HG03060 (cell line): Measurements from ENCODE around the gene PRKAR1B.
"Not testable (repeated sequence)": the region's sequence is repeated elsewhere in the genome, so short reads cannot be mapped to it uniquely, and the experiment has no call there.

ENCODE experiments used
- ATAC-seq: cut with Tn5 transposase; IDR thresholded peaks from one replicate; pipeline ENCODE4 v1.9.1; 2021; ENCODE audit warnings: low read depth, moderate number of reproducible peaks; ENCODE audit not compliant: unreplicated experiment

The PRKAR1B gene

DNA sequence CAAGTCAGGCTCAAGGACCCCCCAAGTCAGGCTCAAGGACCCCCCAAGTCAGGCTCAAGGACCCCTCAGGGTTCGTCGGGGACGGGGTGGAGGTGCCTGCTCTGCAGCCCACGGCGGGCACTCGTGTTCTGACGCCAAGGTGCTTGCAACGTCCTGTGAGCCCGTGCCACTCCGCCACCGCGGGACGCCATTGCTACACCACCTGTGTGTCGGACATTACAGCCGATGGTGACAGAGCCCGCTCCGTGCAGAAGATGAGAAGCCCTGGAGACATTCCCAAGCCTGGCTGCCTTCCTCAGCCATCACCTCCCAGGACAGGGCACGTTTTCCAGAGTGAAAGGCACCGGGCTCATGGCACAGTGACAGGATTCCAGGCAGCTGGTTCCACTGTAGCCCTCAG is 98.3 kb downstream of the PRKAR1B start:
- ATAC-seq = no peak

DNA sequence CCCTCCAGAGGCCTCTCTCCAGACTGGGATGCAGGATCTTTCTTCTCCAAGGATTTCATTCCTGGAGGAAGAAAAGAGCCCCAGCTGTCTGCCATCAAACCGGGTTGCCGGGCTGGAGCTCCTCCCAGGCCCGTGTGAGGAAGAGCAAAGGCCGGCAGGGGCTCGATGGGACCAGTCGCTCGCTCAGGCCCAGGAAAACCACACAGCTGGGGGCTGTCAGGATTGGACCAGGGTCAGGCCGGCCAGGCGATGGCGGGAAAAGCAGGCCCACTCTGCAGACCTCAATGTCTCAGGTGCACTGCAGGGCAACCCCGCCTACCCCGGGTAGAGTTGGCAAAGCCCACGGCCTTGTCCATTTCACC is 98.7 kb downstream of the PRKAR1B start:
- ATAC-seq = no peak

DNA sequence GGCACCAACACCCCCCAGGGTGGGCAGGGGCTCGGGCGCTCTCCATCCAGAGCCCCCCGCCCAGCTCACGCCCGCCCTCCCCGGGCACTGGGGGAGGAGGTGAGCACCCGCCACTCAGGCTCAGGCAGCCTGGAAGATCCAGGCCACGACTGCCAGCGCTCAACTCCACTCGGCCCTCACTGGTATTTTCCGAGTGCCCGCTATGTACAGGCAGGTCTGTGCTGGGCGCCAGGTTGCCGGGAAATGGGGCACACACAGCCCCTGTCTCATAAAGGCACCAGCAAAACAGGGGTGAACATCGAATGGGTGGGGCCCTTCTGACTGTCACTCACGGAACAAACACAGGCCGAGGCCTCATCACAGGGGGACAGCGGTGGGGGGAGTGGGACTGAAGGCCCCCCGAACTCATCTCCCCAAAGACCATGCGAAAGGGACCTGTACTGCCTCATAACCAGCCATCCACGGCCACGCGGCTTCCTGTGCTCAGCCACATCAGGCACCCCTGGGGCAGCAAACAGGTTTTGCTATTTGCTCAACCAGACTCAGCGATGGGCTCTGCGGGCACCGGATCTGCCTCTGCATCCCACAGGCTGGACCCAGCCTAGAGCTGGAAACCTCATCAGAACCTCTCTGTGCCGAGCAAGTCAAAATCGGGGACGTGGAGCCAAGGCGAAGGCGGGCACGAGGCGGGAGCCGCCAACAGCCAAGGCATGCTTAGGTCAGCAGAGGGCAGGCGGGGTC is 99.2 kb downstream of the PRKAR1B start:
- no peak for ATAC-seq

DNA sequence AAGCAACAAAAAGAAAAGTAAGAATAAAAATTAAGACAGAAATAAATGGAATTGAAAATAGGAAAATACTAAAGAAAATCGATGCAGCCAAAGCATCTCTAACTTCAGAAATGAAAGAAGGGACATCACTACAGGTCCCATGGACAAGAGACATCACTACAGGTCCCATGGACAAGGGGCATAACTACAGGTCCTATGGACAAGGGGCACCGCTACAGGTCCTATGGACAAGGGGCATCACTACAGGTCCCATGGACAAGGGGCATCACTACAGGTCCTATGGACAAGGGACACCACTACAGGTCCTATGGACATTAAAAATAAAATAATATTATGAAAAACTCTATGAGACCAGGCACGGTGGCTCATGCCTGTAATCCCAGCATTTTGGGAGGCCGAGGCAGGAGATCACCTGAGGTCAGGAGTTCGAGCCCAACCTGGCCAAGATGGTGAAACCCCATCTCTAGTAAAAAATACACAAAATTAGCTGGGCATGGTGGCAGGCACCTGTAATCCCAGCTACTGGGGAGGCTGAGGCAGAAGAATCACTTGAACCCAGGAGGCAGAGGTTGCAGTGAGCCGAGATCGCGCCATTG is 101.6 kb downstream of the PRKAR1B start:
- no peak for ATAC-seq

DNA sequence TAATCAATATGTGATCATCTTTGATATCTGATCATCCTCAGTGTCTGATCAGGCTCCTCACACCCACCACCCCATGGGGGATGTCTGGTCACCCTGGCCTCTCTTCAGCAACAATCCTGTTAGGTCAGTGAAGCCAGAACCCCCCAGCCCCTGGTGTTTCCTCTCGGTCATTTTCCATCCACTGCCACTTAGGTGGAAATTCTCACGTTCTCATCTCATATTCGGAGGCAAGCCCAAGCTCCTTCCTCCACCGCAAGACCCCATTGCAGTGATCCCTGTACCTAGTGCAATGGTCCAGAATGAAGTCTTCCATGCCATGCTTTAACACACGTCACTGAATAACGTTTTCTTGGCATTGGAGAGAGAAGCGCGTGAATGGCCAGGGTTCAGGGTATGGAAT is 103.6 kb downstream of the PRKAR1B start:
- ATAC-seq = no peak

DNA sequence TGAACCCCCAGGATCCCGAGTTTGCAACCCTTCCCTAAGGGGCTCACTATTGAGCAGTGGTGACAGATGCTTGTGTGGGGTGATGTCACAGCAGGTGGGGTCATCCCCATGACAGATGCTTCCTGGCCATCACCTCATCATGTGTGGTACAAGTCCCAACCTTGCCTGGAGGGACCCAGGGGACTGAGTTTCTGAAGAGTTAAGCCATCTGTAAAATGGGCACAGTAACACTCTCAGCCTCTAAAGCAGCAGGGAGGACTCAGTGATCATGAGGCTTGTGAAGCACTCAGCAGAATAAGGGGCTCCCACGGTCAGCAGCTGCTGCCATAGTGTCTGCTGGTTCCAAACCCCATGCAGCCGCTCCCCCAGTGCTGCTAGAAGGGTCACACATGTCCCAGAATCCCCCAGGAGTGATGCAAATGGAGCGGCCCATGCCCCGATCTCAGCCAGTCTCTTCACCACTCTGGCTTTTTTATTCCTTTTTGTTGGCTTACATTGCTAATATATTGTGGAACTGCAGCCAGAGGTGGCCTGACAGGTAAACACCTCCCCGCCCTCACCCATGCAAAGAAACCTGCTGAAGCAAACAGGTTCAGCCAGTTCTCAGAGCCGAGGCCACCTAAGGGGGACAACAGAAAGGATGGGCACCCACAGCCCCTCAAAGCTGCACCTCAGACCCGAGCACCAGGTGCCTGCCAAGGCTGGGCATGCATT is 105.4 kb downstream of the PRKAR1B start:
- no peak for ATAC-seq

DNA sequence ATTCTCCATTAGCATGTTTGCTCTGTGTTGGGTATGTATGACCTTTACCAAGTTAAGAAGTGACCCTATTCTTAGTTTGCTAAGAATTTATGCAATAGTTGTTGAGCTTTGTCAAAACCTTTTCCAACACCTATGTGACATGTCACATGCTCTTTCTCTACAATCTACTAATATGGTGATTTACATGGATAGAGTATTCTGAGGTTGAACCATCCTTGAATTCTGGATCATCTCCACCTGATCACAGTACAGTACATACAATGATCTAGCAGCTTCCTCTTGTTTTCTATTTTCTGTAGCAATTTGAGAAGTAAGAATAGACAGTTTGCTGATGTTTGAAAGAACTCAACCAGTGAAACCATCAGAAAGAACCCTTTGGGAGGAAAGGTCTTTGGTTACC is 106.2 kb downstream of the PRKAR1B start:
- no peak for ATAC-seq

DNA sequence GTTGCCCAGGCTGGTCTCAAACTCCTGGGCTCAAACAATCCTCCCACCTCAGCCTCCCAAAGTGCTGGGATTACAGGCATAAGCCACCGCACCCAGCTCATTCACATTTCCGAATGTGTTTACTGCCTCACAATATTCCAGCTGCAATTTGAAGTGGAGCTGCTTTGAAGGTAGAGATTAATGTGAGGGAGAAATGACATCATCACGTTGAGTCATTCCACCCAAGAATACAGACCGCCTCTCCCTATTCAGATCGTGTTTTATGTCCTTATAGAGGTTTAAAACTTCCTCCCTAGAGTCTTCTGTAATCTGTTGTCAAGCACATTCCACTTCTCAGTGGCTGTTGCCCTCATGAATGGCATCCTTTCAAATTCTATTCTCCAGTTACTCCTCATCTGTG is 107.0 kb downstream of the PRKAR1B start:
- no peak for ATAC-seq

DNA sequence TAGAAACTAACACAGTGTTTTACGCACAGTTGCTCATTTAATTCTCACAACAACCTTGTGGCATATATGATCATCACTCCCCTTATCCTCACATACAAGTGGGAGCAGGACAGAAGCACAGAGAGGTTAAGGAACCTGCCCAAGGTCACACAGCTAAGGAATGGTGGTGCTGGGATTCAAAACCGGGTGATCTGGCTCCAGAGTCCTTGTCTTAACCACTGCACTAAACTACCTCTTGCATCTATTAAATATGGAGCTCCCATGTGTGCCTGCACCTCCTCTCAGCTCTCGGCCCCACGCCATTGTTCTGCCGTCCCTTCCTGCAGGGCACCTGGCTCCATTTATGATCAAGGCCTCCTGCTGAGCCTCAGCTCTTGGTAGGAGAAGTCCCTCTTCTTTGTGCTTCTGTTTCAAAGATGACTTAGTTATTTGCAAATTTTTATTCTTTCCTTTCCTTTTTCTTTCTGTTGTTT is 107.7 kb downstream of the PRKAR1B start:
- no peak for ATAC-seq

DNA sequence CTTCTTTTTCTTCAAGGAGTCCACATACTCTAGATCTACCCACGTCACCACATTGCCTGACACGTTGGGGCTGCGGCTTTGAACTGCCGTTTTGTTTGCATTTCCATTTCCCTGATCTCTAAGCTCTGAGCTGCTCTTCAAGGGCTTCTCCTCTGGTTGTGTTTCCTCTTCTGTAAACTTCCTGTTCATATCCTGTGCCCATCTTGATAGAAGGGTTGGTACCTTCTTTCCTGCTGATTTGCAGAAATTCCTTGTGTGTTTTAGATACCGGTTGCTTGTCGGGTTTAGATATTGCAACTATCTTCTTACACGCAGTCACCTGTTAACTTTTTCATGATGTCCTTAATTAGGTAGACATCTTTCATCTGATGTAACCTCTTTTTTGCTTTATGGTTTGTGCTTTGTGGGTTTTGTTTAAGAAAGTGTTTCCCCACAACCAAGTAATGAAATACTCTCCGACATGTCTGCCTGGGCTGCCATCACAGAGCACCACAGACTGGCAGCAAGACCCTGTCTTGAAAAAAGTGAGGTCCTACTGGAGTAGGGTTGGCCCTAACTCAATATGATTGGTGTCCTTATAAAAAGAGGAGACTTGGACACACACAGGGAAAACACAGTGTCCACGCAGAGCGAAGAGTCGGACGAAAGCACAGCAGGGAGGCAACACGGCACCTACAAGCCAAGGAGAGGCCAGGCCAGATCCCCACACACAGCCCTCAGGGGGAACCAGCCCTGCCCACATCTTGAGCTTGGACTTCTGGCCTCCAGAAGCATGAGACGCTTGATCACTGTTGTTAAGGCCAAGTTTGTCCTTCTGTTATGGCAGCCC is 108.3 kb downstream of the PRKAR1B start:
- no peak for ATAC-seq

DNA sequence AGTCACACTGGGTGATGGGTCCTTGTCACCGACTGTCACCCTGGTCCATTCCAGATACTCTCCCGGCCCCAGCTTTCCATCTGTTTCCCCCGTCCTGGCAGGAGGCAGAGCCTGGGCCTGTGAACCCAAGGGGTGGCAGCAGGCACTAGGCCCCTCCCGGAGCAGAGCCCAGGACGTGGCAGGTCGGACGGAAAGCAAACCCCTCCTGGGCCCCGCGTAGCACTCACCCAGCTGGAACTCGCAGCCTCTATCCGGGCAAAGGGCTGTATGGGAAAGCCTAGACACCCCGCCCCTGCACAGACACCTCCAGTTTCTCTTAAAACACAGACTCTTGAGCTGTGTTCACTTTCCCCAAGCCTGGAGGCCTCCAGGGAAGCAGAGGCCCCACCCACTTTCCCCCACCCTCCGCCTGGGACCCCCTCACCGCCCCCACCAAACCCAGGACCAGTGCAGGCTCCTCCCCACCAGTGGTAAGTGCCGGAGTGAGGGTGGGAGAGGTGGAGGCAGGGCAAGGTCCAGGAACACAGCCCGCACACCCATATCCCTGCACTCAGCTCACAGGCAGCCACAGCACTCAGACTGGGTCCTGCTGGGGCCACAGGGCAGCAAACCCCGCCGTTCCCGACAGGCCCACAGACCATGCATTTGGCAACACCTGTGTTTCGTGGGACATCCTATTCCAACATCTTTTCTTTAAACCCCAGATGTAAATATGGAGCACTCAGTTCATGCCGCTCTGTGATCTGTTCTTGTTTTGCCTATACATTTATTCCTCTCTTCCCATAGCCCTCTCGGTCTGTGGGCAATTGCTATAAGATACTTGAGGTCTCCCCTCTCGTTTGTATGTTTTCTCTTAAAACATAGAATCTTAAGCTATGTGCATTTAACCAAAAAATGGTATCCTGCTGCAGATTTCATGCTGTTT is 109.2 kb downstream of the PRKAR1B start:
- no peak for ATAC-seq

DNA sequence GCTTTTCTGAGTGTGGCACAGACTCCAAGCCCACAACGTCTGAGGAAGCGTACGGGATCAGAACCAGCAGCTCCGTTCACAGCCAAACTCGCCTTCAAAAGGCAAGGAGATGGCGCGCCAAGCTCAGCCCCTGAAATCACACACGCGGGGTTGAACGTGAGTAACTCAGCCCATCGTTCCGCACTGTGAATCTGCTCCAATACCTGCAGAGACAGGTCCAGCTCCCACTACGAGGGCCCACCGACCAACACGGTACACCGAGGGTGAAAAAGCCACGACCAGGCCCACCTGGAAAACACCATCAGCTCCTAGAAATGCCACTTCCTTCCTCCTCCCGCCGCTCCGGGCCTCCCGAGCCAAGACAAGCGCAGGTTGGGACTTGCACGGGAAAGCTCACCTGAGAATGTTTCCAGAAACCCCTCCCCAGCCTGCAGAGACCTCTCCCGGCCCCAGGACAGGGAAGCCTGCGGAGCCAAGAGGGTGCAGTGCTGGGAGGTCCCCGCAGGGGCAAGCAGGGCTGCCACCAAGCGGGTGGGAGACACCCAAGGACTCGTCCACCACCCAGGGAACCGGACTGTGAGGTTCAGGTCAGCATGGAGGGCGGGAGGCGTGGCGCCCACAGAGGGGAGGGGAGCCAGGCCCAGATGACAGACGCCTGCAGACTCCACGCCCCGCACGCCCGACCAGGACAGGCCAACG is 113.5 kb downstream of the PRKAR1B start:
- ATAC-seq = no peak

DNA sequence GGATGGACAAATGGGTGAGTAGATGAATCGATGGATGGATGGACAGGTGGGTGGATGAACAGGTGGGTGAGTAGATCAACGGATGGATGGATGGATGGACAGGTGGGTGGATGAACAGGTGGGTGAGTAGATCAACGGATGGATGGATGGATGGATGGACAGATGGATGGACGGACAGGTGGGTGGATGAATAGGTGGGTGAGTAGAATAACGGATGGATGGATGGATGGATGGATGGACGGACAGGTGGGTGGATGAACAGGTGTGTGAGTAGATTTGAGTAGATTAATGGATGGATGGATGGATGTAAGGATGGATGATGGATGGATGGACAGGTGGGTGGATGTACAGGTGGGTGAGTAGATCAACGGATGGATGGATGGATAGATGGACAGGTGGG is 115.2 kb downstream of the PRKAR1B start:
- not testable (repeated sequence) for ATAC-seq

DNA sequence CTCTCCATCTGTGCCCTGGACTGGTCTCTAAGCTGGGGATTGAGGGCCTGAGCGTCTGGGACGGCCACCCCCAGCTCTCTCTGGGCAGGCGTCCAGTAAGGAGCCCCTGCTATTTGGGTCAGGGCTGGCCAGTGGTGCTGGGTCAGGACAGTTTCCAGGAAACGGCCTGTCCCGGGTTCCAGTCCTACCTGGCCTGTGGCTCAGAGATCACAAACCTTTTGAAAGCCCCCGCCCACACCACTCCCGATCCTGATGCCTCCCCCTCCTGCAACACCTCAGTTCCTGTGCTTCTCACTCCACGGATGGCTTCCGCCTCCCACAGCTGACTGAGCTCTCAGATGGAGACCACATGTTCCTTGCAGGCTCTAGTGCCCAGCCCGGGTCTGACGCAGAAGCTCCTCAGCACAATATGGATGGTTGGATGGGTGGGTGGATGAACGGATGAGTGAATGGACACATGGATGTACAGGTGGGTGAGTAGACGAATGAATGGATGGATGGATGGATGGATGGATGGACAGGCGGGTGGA is 115.7 kb downstream of the PRKAR1B start:
- ATAC-seq = no peak

DNA sequence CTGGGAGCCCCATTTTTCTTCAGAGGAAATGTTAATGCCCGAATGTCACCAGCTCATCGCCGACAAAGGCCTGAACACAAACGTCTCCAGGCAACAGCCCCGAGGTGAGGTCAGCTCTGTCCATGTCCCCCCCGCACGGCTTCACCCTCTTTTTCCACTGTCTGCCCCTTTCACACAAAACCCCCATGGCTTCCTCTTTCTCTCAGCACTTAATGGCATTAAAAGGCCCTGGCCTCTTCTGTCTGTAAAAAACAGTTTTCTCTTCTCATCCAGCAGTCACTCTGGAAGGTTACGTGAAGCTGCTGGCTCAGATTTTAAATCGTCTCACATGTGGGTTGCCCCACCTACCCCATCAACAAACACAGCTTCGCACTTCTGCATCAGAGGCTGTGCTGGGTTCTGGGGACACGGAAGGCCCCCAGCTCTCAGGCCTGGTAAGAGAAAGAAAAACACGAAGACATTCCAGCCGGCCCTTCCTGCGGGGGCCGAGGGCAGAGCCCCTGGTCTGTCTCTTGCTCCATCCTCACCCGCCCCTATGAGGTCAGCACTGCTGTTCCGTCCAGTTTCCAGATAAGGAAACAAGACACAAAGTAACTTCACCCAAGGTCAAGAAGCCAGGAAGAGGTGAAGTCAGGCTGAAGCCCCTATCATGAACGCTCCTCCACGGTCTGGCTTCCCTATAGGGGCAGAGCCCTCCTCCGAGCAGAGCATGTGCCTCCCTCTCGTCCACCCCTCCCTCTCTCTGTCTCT is 116.4 kb downstream of the PRKAR1B start:
- no peak for ATAC-seq

DNA sequence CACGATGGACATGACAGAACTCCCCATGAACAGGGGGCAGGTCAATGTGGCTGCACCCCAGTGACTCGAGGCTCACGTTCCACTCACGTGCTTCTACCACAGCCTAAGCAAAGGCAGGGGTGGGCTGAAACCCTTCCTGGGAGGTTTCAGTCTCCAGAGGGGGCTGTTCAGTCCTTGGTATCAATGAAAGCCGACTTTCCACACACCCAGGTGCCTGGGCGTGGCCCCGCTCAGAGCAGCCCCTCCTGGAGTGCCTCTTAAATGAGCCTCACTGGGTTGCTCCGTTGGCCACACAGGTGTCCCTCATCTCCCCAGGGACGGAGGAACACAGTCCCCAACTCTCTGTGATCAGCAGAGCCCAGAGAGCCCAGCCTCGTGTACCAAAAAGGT is 116.9 kb downstream of the PRKAR1B start:
- ATAC-seq = no peak

DNA sequence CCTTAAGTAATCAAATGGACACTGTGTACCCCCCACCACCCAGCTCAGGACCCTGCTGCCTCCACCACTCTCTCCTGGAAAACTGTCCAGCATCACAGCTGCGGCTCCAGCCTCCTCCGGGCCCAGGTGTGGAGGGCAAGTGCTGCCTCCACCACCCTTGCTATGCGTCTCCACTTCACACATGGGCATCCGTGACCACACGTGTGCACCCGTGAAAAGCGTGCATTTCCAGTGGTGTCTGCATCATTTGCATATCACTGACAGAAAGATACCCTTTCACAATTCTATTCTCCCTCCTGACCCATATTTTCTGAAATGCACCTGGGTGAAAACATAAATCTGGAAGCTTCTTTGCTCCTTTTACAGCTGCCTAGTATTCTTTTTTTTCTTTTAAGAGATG is 117.7 kb downstream of the PRKAR1B start:
- no peak for ATAC-seq

DNA sequence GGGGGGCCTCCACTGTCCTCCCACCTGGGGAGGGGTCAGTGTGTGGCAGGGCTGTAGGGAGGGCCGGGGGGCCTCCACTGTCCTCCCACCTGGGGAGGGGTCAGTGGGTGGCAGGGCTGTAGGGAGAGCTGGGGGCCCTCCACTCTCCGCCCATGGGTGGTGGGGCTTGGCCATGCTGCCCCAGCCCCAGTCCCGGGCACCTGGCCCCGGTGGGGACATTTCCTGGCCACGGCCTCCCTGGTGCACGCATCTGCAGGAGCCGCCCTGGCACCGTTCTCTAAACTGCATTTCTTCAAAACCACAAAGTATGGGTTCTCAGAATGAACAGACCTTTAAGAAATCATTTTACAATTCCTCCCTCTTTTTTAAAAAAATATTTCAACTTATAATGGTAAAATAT is 118.1 kb downstream of the PRKAR1B start:
- ATAC-seq = no peak
